ENCODE data around the gene ANO6.
"Not testable (repeated sequence)": the region's sequence is repeated elsewhere in the genome, so short reads cannot be mapped to it uniquely, and the experiment has no call there.

The ANO6 gene, protein sequence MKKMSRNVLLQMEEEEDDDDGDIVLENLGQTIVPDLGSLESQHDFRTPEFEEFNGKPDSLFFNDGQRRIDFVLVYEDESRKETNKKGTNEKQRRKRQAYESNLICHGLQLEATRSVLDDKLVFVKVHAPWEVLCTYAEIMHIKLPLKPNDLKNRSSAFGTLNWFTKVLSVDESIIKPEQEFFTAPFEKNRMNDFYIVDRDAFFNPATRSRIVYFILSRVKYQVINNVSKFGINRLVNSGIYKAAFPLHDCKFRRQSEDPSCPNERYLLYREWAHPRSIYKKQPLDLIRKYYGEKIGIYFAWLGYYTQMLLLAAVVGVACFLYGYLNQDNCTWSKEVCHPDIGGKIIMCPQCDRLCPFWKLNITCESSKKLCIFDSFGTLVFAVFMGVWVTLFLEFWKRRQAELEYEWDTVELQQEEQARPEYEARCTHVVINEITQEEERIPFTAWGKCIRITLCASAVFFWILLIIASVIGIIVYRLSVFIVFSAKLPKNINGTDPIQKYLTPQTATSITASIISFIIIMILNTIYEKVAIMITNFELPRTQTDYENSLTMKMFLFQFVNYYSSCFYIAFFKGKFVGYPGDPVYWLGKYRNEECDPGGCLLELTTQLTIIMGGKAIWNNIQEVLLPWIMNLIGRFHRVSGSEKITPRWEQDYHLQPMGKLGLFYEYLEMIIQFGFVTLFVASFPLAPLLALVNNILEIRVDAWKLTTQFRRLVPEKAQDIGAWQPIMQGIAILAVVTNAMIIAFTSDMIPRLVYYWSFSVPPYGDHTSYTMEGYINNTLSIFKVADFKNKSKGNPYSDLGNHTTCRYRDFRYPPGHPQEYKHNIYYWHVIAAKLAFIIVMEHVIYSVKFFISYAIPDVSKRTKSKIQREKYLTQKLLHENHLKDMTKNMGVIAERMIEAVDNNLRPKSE

DNA sequence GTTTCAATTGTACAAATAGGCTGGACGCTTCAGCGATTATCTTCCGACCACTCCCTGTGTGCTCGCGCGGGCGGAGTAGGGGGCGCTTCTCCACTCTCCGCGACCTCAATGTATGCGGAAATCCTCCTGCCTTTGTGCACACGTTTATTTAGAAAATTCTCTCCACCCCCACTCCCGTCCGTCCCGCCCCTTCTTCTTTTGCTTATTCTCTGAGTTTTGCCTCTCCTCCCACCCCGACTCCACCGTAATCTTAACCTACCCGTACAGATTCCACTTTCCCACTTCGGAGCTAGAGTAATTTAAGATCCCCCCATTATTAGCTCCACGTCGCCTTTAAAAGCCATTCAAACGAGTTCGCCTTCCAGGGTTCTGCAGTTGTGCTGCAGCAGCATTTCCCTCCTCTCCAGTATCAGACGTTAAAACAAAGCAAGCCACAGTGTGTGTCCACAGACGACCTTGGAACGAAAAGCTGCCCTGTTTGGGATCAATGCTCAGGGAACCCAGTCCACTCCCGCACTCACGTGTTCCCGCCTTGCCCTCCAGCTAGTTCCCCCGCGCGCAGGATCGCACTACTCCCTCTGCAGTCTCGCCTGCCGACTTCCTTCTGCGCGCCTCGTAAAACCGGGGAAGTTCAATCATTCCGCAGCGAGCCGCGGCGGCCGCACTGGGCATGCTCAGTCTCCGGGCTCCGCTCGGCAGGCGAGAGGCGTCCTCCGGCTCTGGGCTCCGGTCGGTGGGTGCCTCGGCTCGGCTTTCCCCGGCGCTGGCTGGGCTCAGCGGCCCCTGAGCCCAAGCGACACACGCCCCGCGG, at the start of gene ANO6:
Gene ANO6, plus strand, starts transcription at position 677 of the 811 bp plus-strand sequence. CDS start 227 bp downstream, outside the sequence.
- Mint-ChIP-seq H3K4me3 (peak within 1 kb of the TSS; percentile 91 to 96), H3K27ac (peak within 1 kb of the TSS; percentile 89 to 96), H3K4me1 (peaks cover 45% of the 10 kb centered on the region), H3K9me3 (no peaks in the 10 kb centered on the region), H3K27me3 (no peaks in the 10 kb centered on the region)
- ATAC-seq (peak; percentile 85), DNase-seq (peak; percentile 76 to 78)

DNA sequence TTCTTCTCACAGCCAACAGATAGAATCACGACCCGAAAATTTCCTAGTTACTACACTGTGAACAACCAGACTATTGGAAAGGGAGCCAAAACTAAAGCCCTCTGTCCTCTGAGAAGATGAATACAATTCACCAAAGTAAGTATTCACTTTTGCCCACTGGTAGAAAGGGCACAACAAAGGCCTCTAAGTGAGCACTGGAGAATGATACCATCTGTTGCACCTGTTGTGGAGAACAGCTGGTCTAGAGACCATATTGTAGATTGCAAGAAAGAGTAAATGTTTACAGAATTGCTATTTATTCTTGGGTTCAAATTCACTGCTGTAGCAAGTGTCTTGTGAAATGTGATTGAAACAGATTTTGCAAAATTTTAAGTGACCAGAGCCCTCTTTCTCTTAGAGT, 46.9 kb upstream of the ANO6 start:
- Mint-ChIP-seq H3K9me3 (peaks cover 1 to 4% of the 10 kb centered on the region in 2 donors), H3K4me1 (no peaks in the 10 kb centered on the region), H3K27me3 (peaks cover 5% of the 10 kb centered on the region), H3K4me3 (no peak overlapping the region), H3K27ac (no peak overlapping the region)
- DNase-seq (no peak), ATAC-seq (no peak)

DNA sequence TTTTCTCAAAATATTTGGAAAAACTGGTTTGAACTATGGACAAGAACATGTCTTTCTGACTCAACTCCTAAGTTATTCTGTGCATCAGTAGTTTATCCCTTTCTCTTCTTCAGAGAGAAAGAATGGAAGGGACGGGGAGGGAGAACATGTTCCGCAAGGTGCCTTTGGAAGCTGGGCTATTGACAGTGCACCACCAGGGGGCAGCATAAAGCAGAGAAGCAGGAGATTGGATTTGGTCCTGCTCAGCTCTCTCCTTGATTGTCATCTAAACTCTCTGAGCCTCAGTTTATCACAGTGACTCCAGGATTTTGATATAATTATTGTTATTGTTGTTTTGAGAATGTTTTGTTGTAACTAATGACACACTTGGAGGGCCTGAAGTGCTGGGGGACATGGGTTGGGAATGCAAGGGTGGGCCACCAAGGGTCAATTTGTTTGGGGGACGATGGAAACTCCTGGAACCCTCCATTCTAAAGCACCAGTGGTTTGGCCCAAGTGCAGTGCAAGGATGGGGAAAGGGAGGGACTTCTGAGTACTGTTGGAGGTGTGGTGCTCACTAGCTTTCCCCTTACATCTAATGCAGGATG, 45.3 kb upstream of the ANO6 start:
- Mint-ChIP-seq H3K4me3 (no peak overlapping the region), H3K9me3 (no peaks in the 10 kb centered on the region), H3K27ac (no peak overlapping the region), H3K27me3 (no peaks in the 10 kb centered on the region), H3K4me1 (no peaks in the 10 kb centered on the region)
- no peak for ATAC-seq
- peak; percentile 65 to 71 for DNase-seq

DNA sequence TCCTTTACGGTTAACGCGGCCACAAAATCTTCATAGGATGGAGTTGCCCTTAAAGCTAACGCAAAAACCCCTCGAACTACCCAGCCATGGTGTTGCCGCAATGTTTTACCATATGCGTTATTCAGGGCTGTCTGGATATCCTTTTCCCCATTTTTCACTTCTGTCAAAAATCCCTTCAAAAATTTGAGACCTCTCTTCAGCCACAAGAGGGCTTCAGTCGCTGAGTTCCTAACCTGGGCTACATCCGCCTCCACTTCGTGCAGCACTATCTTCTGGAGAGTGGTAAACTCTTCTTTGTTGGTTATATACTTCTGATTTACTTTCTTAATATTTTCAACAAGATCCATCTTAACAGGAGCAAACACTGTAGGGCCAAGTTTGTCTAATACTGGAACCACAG, 42.6 kb upstream of the ANO6 start:
- ATAC-seq = peak; percentile 53
- H3K9me3 Mint-ChIP-seq = peaks cover 16 to 24% of the 10 kb centered on the region in 2 donors
- H3K27me3 Mint-ChIP-seq, H3K27ac Mint-ChIP-seq, H3K4me3 Mint-ChIP-seq, DNase-seq, H3K4me1 Mint-ChIP-seq: not testable (repeated sequence)

DNA sequence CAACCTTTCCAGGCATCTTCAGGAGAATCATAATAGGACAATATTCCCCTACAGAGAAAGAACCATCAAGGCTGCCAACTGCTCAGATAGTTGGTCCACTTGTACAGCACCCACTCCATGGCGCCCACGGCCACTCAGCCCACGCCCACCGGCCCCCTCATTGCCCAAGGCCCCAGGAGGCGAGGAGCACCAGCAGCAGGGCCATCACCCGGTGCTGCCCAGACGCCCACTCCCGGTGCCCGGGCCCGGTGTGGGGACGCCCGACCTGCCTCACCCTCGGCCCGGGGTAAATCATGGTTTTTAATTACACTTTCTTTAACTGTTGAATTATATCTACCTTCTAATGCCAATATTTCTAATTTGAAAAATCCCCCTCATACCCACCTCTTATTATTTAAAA, 41.3 kb upstream of the ANO6 start:
- DNase-seq (no peak), ATAC-seq (no peak)
- Mint-ChIP-seq H3K4me3 (no peak overlapping the region), H3K9me3 (peaks cover 23 to 31% of the 10 kb centered on the region in 2 donors), H3K27ac (no peak overlapping the region), H3K4me1 (no peaks in the 10 kb centered on the region), H3K27me3 (no peaks in the 10 kb centered on the region)

DNA sequence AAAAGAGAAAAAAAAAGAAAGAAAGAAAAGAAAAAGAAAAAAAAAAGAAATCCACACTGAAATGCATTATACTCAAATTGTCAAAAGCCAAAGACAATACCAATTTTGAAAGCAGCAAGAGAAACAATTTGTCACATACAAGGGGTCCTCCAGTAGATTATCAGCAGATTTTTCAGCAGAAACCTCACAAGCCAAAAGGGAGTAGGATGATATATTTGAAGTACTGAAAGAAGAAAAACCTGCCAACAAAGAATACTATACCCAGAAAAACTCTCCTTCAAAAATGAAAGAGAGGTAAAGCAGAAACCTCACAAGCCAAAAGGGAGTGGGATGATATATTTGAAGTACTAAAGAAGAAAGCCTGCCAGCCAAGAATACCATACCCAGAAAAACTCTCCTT, 37.1 kb upstream of the ANO6 start:
- DNase-seq (no peak), ATAC-seq (no peak)
- peak overlapping the region in 1 of 2 donors; percentile 76 for H3K27ac Mint-ChIP-seq
- no peaks in the 10 kb centered on the region for H3K4me1 Mint-ChIP-seq
- H3K9me3 Mint-ChIP-seq = peaks cover 23 to 31% of the 10 kb centered on the region in 2 donors
- no peaks in the 10 kb centered on the region for H3K27me3 Mint-ChIP-seq
- no peak overlapping the region for H3K4me3 Mint-ChIP-seq

DNA sequence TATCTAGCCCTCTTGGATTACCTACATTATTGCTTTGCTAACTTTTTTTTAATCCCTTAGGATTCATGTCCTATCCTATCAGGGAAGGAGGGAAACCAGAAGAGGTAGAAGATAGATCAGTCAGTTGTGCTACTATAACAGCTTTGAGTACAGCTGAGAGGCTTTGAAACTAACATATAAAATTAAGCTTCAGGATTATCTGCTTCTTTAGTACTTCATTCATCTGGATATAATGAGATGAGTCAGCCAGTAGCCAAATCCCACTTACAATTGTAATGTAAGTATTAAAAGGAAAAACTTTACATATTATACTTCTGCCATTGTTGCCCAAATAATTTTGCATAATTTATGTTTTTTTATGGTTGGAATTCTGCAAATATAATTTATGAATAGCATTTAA, 33.4 kb upstream of the ANO6 start:
- H3K9me3 Mint-ChIP-seq = peaks cover 15 to 16% of the 10 kb centered on the region in 2 donors
- no peak overlapping the region for H3K27ac Mint-ChIP-seq
- DNase-seq = no peak
- H3K4me3 Mint-ChIP-seq = no peak overlapping the region
- no peaks in the 10 kb centered on the region for H3K27me3 Mint-ChIP-seq
- no peaks in the 10 kb centered on the region for H3K4me1 Mint-ChIP-seq
- no peak for ATAC-seq

DNA sequence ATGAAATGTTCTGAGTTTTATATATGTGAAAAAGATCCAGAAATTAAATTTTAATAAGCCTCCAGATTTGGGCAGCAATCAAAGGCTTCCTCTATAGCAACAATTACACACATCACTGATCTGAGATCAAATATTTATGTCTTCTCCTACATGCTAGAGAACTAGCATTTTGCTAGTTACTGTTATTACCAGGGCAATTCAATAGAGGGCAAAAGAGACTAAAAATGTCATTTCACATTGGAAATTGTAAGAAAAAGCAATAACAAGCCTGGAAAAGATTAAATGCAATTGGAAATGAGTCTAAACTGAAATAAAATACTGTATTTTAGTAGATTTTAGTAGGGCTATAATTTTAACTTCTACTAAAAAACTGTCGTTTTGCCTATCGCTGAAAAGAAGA, 32.6 kb upstream of the ANO6 start:
- ATAC-seq (no peak), DNase-seq (no peak)
- H3K4me3 Mint-ChIP-seq = no peak overlapping the region

DNA sequence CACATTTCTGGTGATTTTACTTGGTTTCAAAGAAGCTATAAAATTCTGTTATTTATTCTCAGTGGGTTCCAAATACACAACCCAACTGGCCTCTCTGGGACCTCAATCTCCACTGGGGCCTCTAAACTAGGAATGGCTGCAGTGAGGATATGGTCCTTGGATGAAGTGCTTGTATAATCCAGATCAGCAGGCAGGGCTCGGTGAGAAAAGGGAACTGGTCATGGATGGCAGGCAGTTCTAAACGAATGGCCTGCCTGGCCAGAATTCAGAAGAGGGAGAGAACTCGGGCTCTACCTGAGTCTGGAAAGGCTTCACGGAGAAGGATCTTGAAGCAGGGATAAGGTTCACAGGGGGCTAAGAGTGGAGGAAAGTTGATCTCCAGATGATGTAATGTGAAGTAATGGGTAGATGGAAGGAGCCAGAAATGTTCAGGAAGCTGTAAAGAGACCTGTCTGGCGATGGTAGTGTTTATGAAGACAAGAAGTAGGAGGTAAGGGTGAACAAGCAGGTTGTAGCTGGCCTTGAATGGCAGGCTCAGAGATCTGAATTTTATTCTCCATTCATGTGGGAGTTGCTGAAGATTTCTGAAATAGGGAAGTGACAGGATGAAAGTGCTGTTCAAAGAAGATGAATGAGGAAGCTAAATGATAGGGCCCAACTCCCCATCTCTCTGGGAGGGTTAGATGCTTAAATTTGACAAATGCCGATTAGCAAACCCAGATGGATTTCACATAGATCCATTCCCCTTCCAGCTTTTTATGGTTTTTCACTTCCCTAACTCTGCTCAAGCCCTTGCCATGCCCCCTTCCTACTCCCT, 31.5 kb upstream of the ANO6 start:
- H3K27ac Mint-ChIP-seq = peak overlapping the region in 1 of 2 donors; percentile 41
- ATAC-seq (no peak), DNase-seq (no peak)
- no peaks in the 10 kb centered on the region for H3K27me3 Mint-ChIP-seq
- no peaks in the 10 kb centered on the region for H3K4me1 Mint-ChIP-seq
- H3K4me3 Mint-ChIP-seq = no peak overlapping the region
- H3K9me3 Mint-ChIP-seq = no peaks in the 10 kb centered on the region

More for the DNA sequence above, 32.6 kb upstream of the ANO6 start:
- Mint-ChIP-seq H3K4me1 (no peaks in the 10 kb centered on the region), H3K27me3 (no peaks in the 10 kb centered on the region), H3K9me3 (peaks cover 8% of the 10 kb centered on the region in 2 donors), H3K27ac (no peak overlapping the region)

DNA sequence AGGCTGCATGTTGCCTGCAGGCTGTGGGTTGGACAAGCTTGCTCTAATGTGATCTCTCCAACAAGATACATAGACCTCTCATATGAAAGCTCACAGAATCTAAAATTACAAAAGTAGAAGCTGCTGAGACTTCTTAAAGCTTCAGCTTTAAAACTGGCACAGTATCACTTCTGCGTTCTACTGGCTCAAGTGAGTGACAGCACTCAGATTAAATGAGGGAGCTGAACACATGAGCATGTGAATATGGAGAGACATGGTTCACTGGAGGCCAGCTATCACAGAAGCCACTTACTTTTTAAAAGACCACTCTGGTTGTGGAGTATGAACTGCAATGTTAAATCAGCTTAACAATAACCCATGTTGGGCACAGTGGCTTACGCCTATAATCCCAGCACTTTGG, 29.1 kb upstream of the ANO6 start:
- no peak overlapping the region for H3K4me3 Mint-ChIP-seq
- no peak for DNase-seq
- H3K4me1 Mint-ChIP-seq = peaks cover 9% of the 10 kb centered on the region
- no peak overlapping the region for H3K27ac Mint-ChIP-seq
- ATAC-seq = no peak
- H3K9me3 Mint-ChIP-seq = no peaks in the 10 kb centered on the region
- no peaks in the 10 kb centered on the region for H3K27me3 Mint-ChIP-seq

DNA sequence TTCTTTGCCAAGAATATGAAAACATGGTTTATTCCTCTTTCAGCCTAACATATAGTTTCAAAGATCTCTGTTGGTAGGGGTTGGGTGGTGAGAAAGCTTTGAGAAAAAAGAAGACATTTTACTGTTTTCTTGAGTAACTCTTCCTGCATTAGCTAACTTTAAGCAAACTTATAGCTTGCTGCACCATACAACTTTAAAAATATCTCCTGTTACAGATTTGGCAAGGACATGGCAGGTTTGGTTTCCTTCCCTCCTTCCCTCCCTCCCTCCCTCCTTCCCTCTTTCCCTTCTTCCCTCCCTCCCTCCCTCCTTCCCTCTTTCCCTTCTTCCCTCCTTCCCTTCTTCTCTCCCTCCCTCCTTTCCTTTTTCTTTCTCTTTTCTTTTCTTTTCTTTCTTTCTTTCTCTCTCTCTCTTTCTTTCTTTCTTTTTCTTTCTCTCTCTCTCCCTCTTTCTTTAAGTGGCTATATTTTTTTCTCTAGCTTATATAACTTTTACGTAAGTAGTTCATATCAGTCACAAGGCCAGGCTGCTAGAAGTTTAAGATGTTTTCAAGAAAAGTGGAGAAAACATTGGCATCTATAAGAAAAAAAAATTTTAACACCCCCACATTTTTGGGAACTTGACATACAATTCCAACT, 26.0 kb upstream of the ANO6 start:
- Mint-ChIP-seq H3K4me1 (peaks cover 19% of the 10 kb centered on the region), H3K27ac (peak overlapping the region in 1 of 2 donors; percentile 36), H3K27me3 (no peaks in the 10 kb centered on the region), H3K9me3 (no peaks in the 10 kb centered on the region), H3K4me3 (no peak overlapping the region)
- no peak for ATAC-seq
- no peak for DNase-seq

DNA sequence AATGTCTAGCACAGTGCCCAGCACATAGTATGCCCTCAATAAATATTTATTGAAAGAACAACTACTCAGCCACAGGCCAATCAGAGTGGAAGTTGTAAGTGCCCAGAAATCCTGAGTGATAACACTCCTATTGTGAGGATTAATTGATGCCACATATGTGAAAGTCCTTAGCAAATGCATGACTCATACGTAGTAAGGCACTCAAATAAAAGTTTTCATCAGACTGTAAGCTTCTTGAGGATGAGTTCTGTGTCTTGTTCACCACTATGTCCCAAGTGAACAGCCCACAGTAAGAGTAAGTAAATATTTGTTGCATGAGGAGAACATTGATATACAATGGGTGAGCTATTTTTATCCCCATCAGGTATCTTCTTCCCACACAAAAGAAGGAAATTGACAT, 24.7 kb upstream of the ANO6 start:
- H3K4me1 Mint-ChIP-seq = peaks cover 19% of the 10 kb centered on the region
- H3K27ac Mint-ChIP-seq = no peak overlapping the region
- peak; percentile 69 for ATAC-seq

DNA sequence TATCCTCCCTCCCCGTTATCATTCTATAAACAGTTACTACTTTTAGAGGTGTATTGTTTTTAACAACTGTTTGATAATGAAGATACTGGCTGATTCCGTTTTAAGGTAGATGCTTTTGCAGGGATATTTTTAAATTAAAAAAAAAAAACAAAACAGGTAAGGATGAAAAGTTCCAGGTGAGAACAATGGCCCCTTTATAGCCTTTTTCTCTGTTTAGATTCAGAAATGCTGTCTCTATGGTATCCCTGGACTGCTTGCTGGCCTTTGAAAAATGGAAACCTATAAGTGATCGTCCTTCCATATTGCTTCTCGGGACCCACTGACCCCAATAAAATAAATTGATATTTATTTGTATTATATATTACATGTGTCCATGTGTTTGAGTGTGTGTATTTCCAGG, 23.2 kb upstream of the ANO6 start:
- H3K27ac Mint-ChIP-seq = no peak overlapping the region
- no peak overlapping the region for H3K4me3 Mint-ChIP-seq
- no peaks in the 10 kb centered on the region for H3K27me3 Mint-ChIP-seq
- peaks cover 19% of the 10 kb centered on the region for H3K4me1 Mint-ChIP-seq
- DNase-seq = no peak
- no peak for ATAC-seq
- no peaks in the 10 kb centered on the region for H3K9me3 Mint-ChIP-seq

More for the DNA sequence above, 24.7 kb upstream of the ANO6 start:
- Mint-ChIP-seq H3K9me3 (no peaks in the 10 kb centered on the region), H3K4me3 (no peak overlapping the region), H3K27me3 (no peaks in the 10 kb centered on the region)
- DNase-seq = no peak

DNA sequence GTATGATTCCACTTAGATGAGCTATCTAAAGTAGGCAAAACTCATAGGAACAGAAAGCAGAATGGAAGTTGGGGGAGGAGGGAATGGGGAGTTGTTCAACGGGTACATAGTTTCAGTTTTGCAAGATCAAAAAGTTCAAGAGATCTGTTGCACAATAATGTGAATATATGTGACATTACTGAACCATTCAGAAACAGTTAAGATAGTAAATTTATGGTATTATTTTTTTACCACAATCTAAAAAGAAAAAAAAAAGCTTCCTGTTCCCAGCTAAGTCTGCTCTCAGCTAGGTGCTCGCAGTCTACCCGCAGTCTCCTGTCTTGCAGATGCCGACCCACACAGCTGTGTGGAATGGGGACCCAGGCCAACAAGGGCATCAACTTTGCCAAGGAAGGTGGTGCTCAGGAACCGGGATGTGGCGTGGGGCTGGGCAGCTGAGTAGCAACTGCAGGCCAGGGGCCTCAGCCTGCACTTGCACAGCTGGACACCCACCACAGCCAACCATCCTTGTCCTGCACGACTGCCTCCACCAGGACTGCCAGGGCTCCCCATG, 15.3 kb upstream of the ANO6 start:
- H3K27me3 Mint-ChIP-seq = no peaks in the 10 kb centered on the region
- peaks cover 15% of the 10 kb centered on the region for H3K4me1 Mint-ChIP-seq
- peak overlapping the region; percentile 49 to 62 for H3K4me3 Mint-ChIP-seq
- H3K9me3 Mint-ChIP-seq = no peaks in the 10 kb centered on the region
- ATAC-seq (peak; percentile 76), DNase-seq (no peak)
- H3K27ac Mint-ChIP-seq = no peak overlapping the region
